ENCODE results near the gene BLVRB.

DNA sequence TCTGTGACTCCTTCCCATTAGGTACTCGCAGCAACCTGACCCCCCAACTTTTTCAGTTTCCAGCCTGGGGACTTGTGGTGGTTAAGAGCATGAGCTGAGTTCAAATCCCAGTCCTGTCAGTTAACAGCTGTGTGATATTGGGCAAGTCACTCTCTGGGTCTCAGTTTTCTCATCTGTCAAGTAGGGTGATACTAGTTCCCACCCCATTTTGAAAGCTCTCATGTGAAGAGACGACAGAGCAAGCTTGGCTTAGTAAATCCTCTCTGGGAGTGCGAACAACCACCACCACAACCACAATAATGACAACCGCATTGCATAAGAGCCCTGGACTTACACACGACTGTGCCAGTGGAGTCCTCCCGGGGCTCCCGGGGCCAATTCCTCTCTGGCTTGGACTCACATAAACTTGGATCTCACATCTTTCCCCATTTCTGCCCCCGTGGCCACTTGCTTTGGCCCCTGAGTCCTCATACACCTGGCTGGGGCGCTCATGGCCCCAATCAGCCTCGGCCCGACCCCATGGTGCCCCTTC, 454 bp downstream of the BLVRB start:
- TF ChIP-seq, protein P1, sequence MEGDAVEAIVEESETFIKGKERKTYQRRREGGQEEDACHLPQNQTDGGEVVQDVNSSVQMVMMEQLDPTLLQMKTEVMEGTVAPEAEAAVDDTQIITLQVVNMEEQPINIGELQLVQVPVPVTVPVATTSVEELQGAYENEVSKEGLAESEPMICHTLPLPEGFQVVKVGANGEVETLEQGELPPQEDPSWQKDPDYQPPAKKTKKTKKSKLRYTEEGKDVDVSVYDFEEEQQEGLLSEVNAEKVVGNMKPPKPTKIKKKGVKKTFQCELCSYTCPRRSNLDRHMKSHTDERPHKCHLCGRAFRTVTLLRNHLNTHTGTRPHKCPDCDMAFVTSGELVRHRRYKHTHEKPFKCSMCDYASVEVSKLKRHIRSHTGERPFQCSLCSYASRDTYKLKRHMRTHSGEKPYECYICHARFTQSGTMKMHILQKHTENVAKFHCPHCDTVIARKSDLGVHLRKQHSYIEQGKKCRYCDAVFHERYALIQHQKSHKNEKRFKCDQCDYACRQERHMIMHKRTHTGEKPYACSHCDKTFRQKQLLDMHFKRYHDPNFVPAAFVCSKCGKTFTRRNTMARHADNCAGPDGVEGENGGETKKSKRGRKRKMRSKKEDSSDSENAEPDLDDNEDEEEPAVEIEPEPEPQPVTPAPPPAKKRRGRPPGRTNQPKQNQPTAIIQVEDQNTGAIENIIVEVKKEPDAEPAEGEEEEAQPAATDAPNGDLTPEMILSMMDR (IDR thresholded peaks at IDR 0.05), result no peak
- no peak for TF ChIP-seq POLR2A (IDR thresholded peaks at IDR 0.05)
